K562 (cell line): ENCODE results near the gene PKD1L1. TPM values are rescaled to one million over a fixed set of nuclear protein-coding genes. Genes with fewer than 3 reads are reported as not detected.

Experiments
- COPS2 ChIP-seq: fragments of 450-650 bp; conservative IDR thresholded peaks from 2 replicates; pipeline ENCODE4 v1.6.1; 2016; ENCODE audit warnings: mild to moderate bottlenecking, moderate library complexity
- DNMT1 ChIP-seq: fragments of 450-650 bp; IDR thresholded peaks from 2 replicates; pipeline ENCODE4 v1.6.1; 2016; ENCODE audit warnings: antibody characterized with exemption, mild to moderate bottlenecking
- GABPB2 ChIP-seq: fragments of 250-450 bp; sonication (Bioruptor Pico); conservative IDR thresholded peaks from 2 replicates; pipeline ENCODE4 v1.5.1; 2021; ENCODE audit warnings: mild to moderate bottlenecking
- GTF2E2 ChIP-seq: fragments of 200-800 bp; sonication (Bioruptor generic); IDR thresholded peaks from 2 replicates; pipeline ENCODE4 v1.6.1; 2016; ENCODE audit warnings: missing genetic modification characterization, missing compliant biosample characterization
- HMGN3 ChIP-seq: IDR thresholded peaks from 2 replicates; pipeline ENCODE4 v1.6.1; 2011; ENCODE audit warnings: borderline replicate concordance, low read depth, mild to moderate bottlenecking, mixed read lengths, low read length; ENCODE audit not compliant: insufficient read length; ENCODE audit errors: extremely low read depth
- KLF13 ChIP-seq: fragments of 450-650 bp; IDR thresholded peaks from 2 replicates; pipeline ENCODE4 v1.6.1; 2016; ENCODE audit warnings: missing genetic modification characterization, low read depth, mild to moderate bottlenecking, missing compliant biosample characterization, moderate library complexity, borderline replicate concordance
- MAZ ChIP-seq, 2 experiments: fragments of 450-650 bp in 1 of 2; sonication (generic) in 1 of 2; formaldehyde crosslinking; IDR thresholded peaks in 1 of 2; conservative IDR thresholded peaks in 1 of 2; 2 replicates each; pipeline versions ENCODE4 v1.4.0 to v1.5.0; 2020; ENCODE audit warnings: mild to moderate bottlenecking in 1 of 2, missing genetic modification reagents in 1 of 2
- MTA1 ChIP-seq: fragments of 450-650 bp; IDR thresholded peaks from 2 replicates; pipeline ENCODE4 v1.6.1; 2017; ENCODE audit warnings: borderline replicate concordance
- NFIX ChIP-seq: fragments of 250-450 bp; sonication (Bioruptor Pico); IDR thresholded peaks from 2 replicates; pipeline ENCODE4 v1.4.0; 2020; ENCODE audit warnings: low read depth, mild to moderate bottlenecking, moderate library complexity
- POLR2AphosphoS2 ChIP-seq: IDR thresholded peaks from 2 replicates; pipeline ENCODE4 v1.6.1; 2012; ENCODE audit warnings: low read length, improper control_type of control experiment
- SP2 ChIP-seq: IDR thresholded peaks from 2 replicates; pipeline ENCODE4 v1.6.1; 2011; ENCODE audit warnings: mild to moderate bottlenecking, low read depth, low read length, moderate library complexity; ENCODE audit not compliant: poor library complexity, severe bottlenecking; ENCODE audit errors: extremely low read depth
- SRF ChIP-seq, 2 experiments: fragments of 250-450, 450-650 bp in 1 of 2; sonication (Bioruptor Pico) in 1 of 2; sonication (generic) in 1 of 2; formaldehyde crosslinking; IDR thresholded peaks; 2 replicates each; pipeline versions ENCODE4 v1.5.0 to v1.5.1; 2020 to 2022; ENCODE audit warnings: mild to moderate bottlenecking in 1 of 2, missing genetic modification reagents in 1 of 2
- ZNF12 ChIP-seq: sonication (generic); formaldehyde crosslinking; IDR thresholded peaks from 2 replicates; pipeline ENCODE4 v1.4.0; 2020; ENCODE audit warnings: mild to moderate bottlenecking, missing genetic modification reagents
- ZNF586 ChIP-seq: fragments of 450-650 bp; formaldehyde crosslinking; conservative IDR thresholded peaks from 2 replicates; pipeline ENCODE4 v1.4.0; 2020; ENCODE audit warnings: mild to moderate bottlenecking, moderate library complexity
- ZNF780A ChIP-seq: fragments of 250-450 bp; sonication (Bioruptor Pico); IDR thresholded peaks from 2 replicates; pipeline ENCODE4 v1.5.0; 2021; ENCODE audit warnings: mild to moderate bottlenecking
- polyA plus RNA-seq, 8 experiments: library from polyadenylated mRNA; depleted of rRNA in 4 of 8; stranded (reverse) in 5 of 8; unstranded in 3 of 8; fragments of >200 nt; fragmentation: Nextera tagmentation in 2 of 8; fragmentation: Illumina TruSeq in 1 of 8; extraction: Ambion mirVana in 2 of 8; extraction: Trizol in 1 of 8; gene quantifications; 2 replicates each; pipeline versions ENCODE4 v1.2.1 to v1.2.3, GENCODE V29; 2011 to 2014; ENCODE audit warnings: inconsistent platforms in 1 of 8, missing spikeins in 1 of 8
- total RNA-seq, 7 experiments: library from RNA; depleted of rRNA in 6 of 7; stranded (reverse); fragments of >200 nt in 6 of 7; fragmentation: Illumina TruSeq in 2 of 7; extraction: Trizol in 2 of 7; gene quantifications; 2 replicates each; pipeline versions ENCODE4 v1.2.1 to v1.2.3, GENCODE V29; 2011 to 2021; ENCODE audit warnings: low replicate concordance in 1 of 7
- TF ChIP-seq, protein P1 (sequence below): fragments of 450-650 bp; IDR thresholded peaks from 2 replicates; pipeline ENCODE4 v1.6.1; 2016; ENCODE audit warnings: low read depth, mild to moderate bottlenecking, moderate library complexity
- TF ChIP-seq, protein P2 (sequence below): fragments of 450-650 bp; conservative IDR thresholded peaks from 2 replicates; pipeline ENCODE4 v1.6.1; 2016; ENCODE audit warnings: missing genetic modification characterization, low read depth, mild to moderate bottlenecking, control low read depth, missing compliant biosample characterization
- TF ChIP-seq, protein P3 (sequence below): fragments of 450-650 bp; IDR thresholded peaks from 2 replicates; pipeline ENCODE4 v1.6.1; 2016; ENCODE audit warnings: low read depth

PKD1L1 gene
- total and polyA plus RNA-seq, 9 of the 15 experiments (the other 6 are each of a cell fraction or from before 2014, with no cell fraction given): 0.01 to 0.02 TPM; not detected in 7

DNA sequence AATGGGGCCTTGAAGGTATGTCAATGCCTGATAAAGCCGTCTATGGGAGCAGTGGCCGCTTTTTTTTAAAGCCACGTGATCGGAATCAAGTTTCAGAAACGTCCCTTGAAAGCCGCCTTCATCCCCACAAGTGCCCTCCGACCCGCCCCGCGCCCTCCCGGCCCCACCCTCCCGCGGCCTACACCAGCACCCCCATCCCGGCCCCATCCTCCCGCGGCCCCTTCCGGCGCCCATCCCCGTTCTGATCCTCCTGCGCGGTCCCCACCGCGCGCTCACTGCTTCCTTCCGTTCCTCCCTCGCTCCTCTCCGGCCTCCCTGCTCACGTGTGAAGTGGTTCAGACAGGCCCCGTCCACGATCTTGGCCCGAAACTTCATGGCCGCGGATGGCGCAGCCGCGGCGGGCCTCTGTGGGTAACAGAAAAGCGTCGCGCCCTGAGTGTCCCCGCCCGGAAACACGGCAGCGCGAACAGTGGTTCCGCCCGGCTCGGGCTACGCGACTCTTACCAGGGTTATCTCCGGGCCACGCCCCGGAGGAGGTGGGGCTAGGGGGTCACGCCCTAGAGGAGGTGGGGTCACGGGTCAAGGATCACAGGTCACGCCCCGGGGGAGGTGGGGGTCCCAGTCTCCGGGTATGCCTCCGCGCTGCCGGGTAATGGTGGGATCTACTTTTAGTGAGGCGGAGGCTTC, 31.0 kb upstream of the PKD1L1 start, which contains the start of gene HUS1 (continued):
- no peak for TF ChIP-seq ZNF586
- peak; percentile 91 for TF ChIP-seq HMGN3
- peak; percentile 84 for TF ChIP-seq KLF13 (tag)
- TF ChIP-seq DNMT1: no peak
- no peak; a peak in 1 of 4 replicates for TF ChIP-seq SRF (CRISPR knock-in tag; IDR thresholded peaks at IDR 0.05)
- no peak for TF ChIP-seq SP2
- TF ChIP-seq NFIX (CRISPR knock-in tag): no peak
- no peak; the same call in 1 of the 2 replicates for TF ChIP-seq MTA1
- TF ChIP-seq ZNF12 (CRISPR knock-in tag): no peak
- TF ChIP-seq, protein P1, sequence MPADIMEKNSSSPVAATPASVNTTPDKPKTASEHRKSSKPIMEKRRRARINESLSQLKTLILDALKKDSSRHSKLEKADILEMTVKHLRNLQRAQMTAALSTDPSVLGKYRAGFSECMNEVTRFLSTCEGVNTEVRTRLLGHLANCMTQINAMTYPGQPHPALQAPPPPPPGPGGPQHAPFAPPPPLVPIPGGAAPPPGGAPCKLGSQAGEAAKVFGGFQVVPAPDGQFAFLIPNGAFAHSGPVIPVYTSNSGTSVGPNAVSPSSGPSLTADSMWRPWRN: no peak
- TF ChIP-seq POLR2AphosphoS2: no peak
- peak; percentile 91 for TF ChIP-seq GTF2E2 (tag)
- TF ChIP-seq, protein P2, sequence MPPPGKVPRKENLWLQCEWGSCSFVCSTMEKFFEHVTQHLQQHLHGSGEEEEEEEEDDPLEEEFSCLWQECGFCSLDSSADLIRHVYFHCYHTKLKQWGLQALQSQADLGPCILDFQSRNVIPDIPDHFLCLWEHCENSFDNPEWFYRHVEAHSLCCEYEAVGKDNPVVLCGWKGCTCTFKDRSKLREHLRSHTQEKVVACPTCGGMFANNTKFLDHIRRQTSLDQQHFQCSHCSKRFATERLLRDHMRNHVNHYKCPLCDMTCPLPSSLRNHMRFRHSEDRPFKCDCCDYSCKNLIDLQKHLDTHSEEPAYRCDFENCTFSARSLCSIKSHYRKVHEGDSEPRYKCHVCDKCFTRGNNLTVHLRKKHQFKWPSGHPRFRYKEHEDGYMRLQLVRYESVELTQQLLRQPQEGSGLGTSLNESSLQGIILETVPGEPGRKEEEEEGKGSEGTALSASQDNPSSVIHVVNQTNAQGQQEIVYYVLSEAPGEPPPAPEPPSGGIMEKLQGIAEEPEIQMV (tag): no peak
- no peak for TF ChIP-seq ZNF780A (CRISPR knock-in tag)
- TF ChIP-seq COPS2: no peak
- TF ChIP-seq GABPB2 (CRISPR knock-in tag): no peak
- TF ChIP-seq MAZ (CRISPR knock-in tag; conservative IDR thresholded peaks at IDR 0.05 in 1 of 2, IDR thresholded peaks at IDR 0.05 in 1 of 2): peak; percentile 94
- TF ChIP-seq, protein P3, sequence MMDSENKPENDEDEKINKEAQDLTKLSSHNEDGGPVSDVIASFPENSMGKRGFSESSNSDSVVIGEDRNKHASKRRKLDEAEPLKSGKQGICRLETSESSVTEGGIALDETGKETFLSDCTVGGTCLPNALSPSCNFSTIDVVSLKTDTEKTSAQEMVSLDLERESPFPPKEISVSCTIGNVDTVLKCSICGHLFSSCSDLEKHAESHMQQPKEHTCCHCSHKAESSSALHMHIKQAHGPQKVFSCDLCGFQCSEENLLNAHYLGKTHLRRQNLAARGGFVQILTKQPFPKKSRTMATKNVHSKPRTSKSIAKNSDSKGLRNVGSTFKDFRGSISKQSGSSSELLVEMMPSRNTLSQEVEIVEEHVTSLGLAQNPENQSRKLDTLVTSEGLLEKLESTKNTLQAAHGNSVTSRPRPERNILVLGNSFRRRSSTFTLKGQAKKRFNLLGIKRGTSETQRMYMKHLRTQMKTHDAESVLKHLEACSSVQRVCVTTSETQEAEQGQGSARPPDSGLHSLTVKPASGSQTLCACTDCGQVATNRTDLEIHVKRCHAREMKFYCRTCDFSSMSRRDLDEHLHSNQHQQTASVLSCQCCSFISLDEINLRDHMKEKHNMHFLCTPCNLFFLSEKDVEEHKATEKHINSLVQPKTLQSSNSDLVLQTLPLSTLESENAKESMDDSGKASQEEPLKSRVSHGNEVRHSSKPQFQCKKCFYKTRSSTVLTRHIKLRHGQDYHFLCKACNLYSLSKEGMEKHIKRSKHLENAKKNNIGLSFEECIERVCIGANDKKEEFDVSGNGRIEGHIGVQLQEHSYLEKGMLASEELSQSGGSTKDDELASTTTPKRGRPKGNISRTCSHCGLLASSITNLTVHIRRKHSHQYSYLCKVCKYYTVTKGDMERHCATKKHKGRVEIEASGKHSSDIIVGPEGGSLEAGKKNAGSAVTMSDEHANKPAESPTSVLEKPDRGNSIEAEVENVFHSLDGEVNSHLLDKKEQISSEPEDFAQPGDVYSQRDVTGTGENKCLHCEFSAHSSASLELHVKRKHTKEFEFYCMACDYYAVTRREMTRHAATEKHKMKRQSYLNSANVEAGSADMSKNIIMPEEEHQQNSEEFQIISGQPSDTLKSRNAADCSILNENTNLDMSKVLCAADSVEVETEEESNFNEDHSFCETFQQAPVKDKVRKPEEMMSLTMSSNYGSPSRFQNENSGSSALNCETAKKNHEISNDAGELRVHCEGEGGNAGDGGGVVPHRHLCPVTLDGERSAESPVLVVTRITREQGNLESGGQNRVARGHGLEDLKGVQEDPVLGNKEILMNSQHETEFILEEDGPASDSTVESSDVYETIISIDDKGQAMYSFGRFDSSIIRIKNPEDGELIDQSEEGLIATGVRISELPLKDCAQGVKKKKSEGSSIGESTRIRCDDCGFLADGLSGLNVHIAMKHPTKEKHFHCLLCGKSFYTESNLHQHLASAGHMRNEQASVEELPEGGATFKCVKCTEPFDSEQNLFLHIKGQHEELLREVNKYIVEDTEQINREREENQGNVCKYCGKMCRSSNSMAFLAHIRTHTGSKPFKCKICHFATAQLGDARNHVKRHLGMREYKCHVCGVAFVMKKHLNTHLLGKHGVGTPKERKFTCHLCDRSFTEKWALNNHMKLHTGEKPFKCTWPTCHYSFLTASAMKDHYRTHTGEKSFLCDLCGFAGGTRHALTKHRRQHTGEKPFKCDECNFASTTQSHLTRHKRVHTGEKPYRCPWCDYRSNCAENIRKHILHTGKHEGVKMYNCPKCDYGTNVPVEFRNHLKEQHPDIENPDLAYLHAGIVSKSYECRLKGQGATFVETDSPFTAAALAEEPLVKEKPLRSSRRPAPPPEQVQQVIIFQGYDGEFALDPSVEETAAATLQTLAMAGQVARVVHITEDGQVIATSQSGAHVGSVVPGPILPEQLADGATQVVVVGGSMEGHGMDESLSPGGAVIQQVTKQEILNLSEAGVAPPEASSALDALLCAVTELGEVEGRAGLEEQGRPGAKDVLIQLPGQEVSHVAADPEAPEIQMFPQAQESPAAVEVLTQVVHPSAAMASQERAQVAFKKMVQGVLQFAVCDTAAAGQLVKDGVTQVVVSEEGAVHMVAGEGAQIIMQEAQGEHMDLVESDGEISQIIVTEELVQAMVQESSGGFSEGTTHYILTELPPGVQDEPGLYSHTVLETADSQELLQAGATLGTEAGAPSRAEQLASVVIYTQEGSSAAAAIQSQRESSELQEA: no peak
